ENCODE measurements around the gene ATP9B. TPM values are rescaled to one million over a fixed set of nuclear protein-coding genes. Genes with fewer than 3 reads are reported as not detected.
A peak's percentile ranks its signal among the peaks of the same experiment; 100 is the strongest.

Gene ATP9B
- total RNA-seq, 1 donor from 2014 or later: 18.5 TPM

- intact Hi-C loops (cut with DNase I): loop anchor here (2.0 to 5.0 kb wide), 3 partner anchors 112 to 191 kb away; no protein-coding TSS in a partner anchor
- DNase-seq (ENCODE audit: low spot score): no peak
These were observed 327.4 kb downstream of the ATP9B start for GRCh38 chr18:79396431-79397246.

GRCh38 chr18:79397247-79397829 is 328.1 kb downstream of the ATP9B start:
- intact Hi-C loops (cut with DNase I): loop anchor here (2.0 to 5.0 kb wide), 3 partner anchors 111 to 190 kb away; no protein-coding TSS in a partner anchor
- DNase-seq (ENCODE audit: low spot score): no peak

- DNase-seq (ENCODE audit: low spot score): no peak
- intact Hi-C loops (cut with DNase I): loop anchor here (2.0 to 5.0 kb wide), 3 partner anchors 111 to 189 kb away; no protein-coding TSS in a partner anchor
These were observed 328.9 kb downstream of the ATP9B start for GRCh38 chr18:79397830-79398761.

DNA sequence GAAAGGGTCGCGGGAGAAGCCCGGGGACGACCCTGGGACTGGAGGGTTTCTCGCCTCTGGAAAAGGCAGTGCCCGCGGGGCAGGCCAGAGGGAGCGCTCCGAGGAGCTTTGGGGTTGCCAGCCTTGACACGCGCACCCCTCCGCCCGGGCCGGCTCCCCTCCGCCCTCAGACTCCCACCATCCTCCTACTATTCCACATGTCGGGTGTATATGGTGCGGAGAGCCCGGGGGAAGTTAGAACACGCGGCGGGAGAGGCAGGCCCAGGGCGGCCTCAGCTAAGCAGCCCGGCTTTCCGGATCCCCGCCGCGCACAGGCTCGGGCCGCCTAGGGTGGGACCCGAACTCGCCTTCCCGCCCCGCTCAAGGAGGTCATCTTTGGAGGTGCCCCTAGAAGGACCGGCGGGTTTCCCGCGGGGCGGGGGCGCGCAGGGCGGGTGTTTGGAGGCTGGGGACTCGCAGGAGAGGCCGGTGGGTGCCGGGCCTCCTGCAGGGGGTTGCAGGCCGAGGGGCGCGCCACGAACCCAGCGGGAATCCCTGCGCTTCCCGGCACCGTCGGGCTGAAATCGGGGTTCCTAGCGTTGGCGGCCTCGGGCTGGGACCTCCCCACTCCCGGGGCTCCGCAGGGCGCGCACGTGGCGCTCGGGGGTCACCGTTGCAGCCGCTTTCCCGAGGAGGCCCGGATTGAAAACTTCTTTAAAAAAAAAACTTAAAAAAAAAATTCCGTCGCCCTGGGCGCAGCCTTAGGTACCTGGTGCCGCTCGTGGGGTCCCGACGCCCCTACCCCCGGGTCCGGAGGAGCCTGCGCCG is 330.3 kb downstream of the ATP9B start:
- DNase-seq (ENCODE audit: low spot score): no peak
- intact Hi-C loops (cut with DNase I): loop anchor here (2.0 to 5.0 kb wide), 3 partner anchors 59 to 188 kb away; no protein-coding TSS in a partner anchor

DNA sequence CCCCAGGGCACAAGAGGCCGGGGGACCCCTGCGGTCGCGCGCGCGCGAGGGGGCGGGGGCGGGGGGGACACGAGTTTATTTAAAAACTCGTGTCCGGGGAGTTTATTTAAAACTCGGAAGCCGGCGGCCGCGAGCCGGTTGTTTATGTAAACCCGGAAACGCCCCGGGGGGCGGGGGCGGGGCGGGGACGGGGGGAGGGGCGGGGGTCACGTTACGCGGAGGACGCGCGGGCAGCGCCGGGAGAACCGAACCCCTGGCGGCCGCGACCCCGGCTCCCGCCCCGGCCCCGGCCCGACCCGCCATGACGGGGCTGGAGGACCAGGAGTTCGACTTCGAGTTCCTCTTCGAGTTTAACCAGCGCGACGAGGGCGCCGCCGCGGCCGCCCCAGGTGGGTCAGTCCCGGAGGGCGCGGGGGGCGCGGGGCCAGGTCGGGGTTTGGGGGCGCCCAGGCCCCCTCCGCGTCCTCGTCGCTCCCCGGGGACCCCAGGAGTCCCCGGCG is 330.9 kb downstream of the ATP9B start:
- intact Hi-C loops (cut with DNase I): loop anchor here (2.0 kb wide), 1 partner anchor 59 kb away; no protein-coding TSS in a partner anchor
- DNase-seq (ENCODE audit: low spot score): no peak

GRCh38 chr18:79400591-79401381 is 331.6 kb downstream of the ATP9B start:
- intact Hi-C loops (cut with DNase I): loop anchor here (2.0 kb wide), 1 partner anchor 58 kb away; no protein-coding TSS in a partner anchor
- no peak for DNase-seq (ENCODE audit: low spot score)

- no peak for DNase-seq (ENCODE audit: low spot score)
- intact Hi-C loops (cut with DNase I): loop anchor here (2.0 kb wide), 1 partner anchor 57 kb away; no protein-coding TSS in a partner anchor
These were observed 332.5 kb downstream of the ATP9B start for GRCh38 chr18:79401494-79402208.

DNA sequence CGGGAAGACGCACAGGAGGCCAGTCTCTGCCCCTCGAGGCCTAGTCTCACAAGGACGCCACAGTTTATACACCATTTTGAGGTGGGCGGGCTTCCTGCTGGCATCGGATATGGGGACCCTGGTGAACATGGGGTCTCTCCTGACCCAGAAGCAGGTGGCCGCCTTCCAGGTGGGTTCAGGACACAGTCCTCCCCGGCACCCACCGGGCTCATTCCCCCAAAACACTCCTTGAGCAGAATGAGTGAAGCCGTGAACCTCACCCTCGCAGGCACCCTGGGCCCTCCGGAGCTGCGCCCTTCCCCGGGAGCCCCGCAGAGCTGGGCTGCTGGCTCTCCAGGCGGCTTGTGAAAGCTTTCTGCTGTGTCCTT is 333.0 kb downstream of the ATP9B start:
- intact Hi-C loops (cut with DNase I): no loop called here
- DNase-seq (ENCODE audit: low spot score): no peak

DNA sequence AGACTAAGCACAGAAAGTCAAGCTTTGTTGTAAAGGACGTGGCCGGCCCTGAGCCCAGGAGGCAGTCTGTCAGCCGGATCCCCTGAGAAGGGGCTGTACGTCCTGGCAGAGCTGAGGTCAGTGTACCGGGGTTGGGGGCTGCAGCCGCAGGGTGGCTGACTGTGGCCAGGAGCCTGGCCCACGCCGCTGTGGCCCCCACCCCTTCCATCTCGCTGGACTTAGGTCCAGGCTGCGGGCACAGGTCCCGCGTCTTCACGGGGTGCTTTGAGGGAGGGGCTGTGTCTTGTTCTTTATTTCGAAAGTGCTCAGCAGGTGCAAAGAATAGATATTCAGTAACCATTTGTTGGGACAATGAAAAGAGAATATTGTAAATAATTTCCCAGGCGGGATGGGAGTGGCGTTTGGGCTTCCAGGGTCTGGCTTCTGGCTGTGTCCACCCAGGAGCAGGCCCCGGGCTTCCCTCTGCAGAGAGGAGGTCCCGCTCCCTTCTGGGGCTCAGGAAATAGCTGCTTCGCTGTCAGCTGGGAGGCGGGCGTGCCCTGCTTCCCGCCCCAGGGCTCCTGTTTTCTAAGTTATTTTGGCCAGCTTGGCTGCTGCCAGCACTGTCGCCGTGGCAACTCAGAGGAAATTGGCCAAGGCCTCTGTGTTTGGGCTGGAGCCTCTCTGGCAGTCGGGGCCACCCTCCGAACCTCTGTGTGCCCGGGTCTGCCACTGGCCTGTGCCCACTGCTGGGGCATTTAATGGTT is 334.0 kb downstream of the ATP9B start:
- peak; percentile 89 for DNase-seq (ENCODE audit: low spot score)
- intact Hi-C loops (cut with DNase I): no loop called here

- DNase-seq (ENCODE audit: low spot score): no peak
- intact Hi-C loops (cut with DNase I): no loop called here
These were observed 334.8 kb downstream of the ATP9B start for GRCh38 chr18:79403723-79404566.

DNA sequence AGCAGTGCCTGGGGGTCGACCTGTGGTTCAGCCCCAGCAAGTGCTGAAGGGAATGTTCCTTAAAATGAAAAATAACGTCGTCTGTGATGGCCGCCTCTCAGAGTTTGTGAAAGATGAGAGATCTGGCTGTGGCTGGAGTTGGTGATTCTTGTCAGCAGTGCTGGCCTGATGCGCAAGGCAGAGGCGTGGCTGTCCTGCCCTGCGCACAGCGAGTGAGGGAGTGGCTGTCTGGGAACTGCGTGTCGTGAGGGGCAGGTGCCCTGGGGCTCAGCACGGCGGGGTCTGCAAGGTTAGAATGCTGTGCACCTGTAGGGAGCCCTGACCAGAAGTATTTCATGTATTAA is 335.3 kb downstream of the ATP9B start:
- no peak for DNase-seq (ENCODE audit: low spot score)
- intact Hi-C loops (cut with DNase I): no loop called here

DNA sequence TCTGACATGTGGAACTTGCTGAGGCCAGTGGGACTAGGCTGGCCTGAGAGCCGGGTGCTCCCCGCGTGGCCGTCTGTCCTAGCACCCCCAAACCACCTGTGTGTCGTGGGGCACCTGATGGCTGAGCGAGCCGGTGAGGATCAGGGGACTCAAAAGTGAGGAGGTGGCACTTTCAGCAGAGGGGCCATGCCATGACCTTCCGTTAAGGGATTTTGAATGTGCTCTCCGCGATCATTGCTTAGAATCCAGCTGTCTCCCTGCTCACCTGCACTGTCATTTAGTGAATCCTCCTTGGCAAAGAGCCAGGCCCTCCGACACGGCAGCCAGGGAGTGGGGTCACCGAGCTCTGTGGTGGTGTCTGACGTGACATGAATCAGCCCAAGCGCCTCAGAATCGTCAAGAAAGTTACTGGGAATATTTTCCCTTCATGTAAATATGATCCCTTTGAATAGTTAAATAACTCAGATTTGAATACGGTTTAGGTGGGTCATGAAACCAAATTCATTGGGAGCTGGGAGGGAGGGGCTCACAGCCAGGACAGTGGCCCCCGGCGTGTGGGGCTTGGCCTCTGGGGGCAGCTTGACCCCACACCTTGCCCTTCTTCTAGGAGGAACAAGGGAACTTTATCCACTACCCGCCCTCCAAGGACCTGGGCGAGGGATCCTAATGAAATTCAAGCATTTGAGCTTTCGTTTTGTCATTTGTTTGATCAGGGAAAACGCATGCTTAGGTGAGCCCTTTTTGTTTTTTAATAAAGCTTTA is 336.0 kb downstream of the ATP9B start:
- intact Hi-C loops (cut with DNase I): no loop called here

DNA sequence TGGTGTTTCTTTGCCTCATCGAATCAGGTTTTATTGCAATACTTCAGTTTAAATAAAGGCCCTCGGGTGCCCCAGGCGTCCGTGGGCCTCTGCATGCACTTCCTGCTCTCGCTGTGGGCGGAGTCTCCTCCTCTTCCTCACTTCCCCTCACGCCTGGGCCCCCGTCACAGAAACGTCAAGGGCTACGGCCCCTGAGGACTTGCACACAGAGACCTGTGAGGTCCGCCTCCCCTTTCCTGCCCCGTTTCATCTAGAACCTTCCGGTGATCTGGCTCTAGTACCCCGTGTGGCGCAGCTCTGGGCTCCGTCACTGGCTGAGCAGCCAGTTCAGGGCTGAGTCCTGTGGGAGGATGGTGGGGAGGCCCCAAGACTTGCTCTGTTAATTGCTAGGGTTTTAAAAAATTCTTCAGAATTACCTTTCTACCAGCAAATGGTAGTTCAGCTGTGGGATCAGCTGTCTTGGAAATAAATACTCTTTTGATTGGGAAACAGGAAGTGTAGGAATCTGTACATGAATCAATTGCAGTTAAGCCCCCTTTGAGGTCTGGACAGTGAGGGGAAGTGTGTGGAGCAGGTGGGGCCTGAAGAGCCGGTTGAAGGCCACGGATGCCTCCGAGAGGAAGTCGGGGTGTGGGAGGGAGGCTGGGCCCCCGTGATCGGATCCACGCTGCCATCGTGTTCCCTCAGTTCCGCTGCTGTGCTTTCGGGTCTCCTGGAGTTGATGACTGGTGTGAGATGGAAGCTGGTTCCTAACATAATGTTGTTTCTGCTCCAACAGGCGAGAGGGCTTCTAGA is 336.8 kb downstream of the ATP9B start:
- intact Hi-C loops (cut with DNase I): no loop called here
- DNase-seq (ENCODE audit: low spot score): peak; percentile 89

More for the DNA sequence above, 336.0 kb downstream of the ATP9B start:
- no peak for DNase-seq (ENCODE audit: low spot score)

DNA sequence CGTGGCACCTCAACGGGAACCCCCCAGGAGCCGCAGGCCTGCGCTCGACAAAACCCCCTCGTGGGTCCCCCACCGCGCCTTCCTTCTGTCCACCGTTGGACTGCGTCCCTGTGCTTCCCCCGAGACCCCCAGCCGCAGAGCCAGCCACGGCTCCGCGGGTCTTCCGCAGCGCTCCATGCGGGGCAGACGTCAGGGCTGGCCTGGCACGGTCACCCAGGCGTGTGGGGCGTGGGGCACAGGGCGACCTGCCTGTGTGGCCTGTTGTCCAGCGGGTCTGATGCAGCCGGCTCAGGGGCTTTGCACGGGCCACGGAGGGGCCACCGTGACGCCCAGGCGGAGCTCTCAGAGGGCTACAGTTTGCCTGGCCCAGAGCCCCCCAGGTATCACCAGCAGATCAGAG is 337.5 kb downstream of the ATP9B start:
- DNase-seq (ENCODE audit: low spot score): no peak

More for the DNA sequence above, 337.5 kb downstream of the ATP9B start:
- intact Hi-C loops (cut with DNase I): no loop called here

Measured in cardiac septum (tissue), 1 donor.